GM19372 (cell line): ENCODE measurements around the gene SLC38A2.

Experiments used
- ATAC-seq: cut with Tn5 transposase; IDR thresholded peaks from one replicate; pipeline ENCODE4 v1.9.1; 2021; ENCODE audit warnings: mild to moderate bottlenecking, low read depth, moderate library complexity; ENCODE audit not compliant: unreplicated experiment

The SLC38A2 gene

GRCh38 chr12:46377678-46378077 lies 5.1 kb upstream of the SLC38A2 start:
- no peak for ATAC-seq

- no peak for ATAC-seq
Measured at GRCh38 chr12:46376579-46376978, 4.0 kb upstream of the SLC38A2 start.

GRCh38 chr12:46374711-46375110 lies 2.1 kb upstream of the SLC38A2 start:
- ATAC-seq, result no peak

GRCh38 chr12:46374310-46374709 lies 1.7 kb upstream of the SLC38A2 start:
- no peak for ATAC-seq

GRCh38 chr12:46373301-46374296 lies 1.0 kb upstream of the SLC38A2 start:
- no peak for ATAC-seq

- ATAC-seq, result peak; percentile 18
Measured at GRCh38 chr12:46371718-46372543, 642 bp downstream of the SLC38A2 start.

GRCh38 chr12:46370792-46371717 lies 1.5 kb downstream of the SLC38A2 start:
- peak; percentile 46 for ATAC-seq

- no peak for ATAC-seq
Measured at GRCh38 chr12:46370380-46370734, 2.2 kb downstream of the SLC38A2 start.

GRCh38 chr12:46369474-46370379 lies 2.8 kb downstream of the SLC38A2 start:
- no peak for ATAC-seq

- ATAC-seq, result no peak
Measured at GRCh38 chr12:46369095-46369473, 3.5 kb downstream of the SLC38A2 start.

- ATAC-seq, result no peak
Measured at GRCh38 chr12:46368684-46369083, 3.9 kb downstream of the SLC38A2 start.

GRCh38 chr12:46368138-46368537 lies 4.4 kb downstream of the SLC38A2 start:
- ATAC-seq, result no peak

- ATAC-seq, result no peak
Measured at GRCh38 chr12:46367351-46368029, 5.1 kb downstream of the SLC38A2 start.

GRCh38 chr12:46366771-46367170 lies 5.8 kb downstream of the SLC38A2 start:
- no peak for ATAC-seq

GRCh38 chr12:46365951-46366379 lies 6.6 kb downstream of the SLC38A2 start:
- no peak for ATAC-seq

GRCh38 chr12:46364777-46365580 lies 7.6 kb downstream of the SLC38A2 start:
- no peak for ATAC-seq

GRCh38 chr12:46364300-46364696 lies 8.3 kb downstream of the SLC38A2 start:
- no peak for ATAC-seq
